ENCODE results near the gene NAV2.

NAV2 gene

DNA sequence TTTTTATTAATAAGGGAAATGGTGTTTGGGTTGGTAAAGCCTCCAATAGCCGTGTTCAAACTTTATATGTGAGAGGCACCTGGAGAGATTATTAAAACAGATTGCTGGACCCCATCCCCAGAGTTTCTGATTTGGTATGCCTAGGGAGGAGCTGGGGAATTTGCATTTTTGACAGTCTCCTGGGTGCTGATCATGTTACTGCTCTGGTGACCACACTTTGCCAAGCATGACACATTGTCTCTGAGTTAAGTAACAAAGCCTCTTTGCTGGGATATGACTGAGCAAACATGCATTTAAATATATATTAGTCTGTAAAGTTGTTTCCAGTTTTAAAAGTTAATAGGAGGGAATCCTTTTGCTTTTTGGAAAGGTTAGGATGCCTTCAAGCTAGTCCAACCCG is 140.4 kb downstream of the NAV2 start:
- Histone ChIP-seq H3K9ac (ENCODE audit: low read length) (no peak overlapping the region), H3K4me1 (ENCODE audit: control insufficient read depth, insufficient read depth, low read length) (no peaks in the 10 kb centered on the region), H3K36me3 (ENCODE audit: control insufficient read depth, insufficient read depth, low read length) (no peaks in the 10 kb centered on the region), H3K4me3 (ENCODE audit: low read length) (no peak overlapping the region), H3K27me3 (ENCODE audit: control insufficient read depth, insufficient read depth, low read length) (no peaks in the 10 kb centered on the region), H3K9me3 (ENCODE audit: control insufficient read depth, low read length) (no peaks in the 10 kb centered on the region)

DNA sequence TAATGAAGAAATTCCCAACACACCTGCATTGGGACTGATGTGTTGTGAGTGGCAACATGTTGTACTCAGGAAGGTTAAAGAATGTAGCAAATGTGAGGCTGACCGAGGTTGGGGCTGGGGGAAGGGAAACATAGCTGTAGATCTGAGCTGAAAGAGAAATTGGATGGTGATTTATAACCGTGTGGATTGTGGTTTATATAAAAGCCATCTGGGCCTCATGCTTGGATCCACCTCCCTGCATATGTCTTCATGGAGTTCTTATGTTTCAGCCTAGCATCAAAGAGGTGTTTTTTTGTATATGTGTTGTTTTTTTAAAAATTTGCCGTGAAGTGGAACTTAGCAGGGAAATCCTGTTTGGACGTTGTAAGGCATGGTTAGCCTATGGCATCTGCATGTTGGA is 141.3 kb downstream of the NAV2 start:
- no peaks in the 10 kb centered on the region for H3K27me3 ChIP-seq (ENCODE audit: control insufficient read depth, insufficient read depth, low read length)
- H3K4me1 ChIP-seq (ENCODE audit: control insufficient read depth, insufficient read depth, low read length) = no peaks in the 10 kb centered on the region
- no peaks in the 10 kb centered on the region for H3K36me3 ChIP-seq (ENCODE audit: control insufficient read depth, insufficient read depth, low read length)
- no peaks in the 10 kb centered on the region for H3K9me3 ChIP-seq (ENCODE audit: control insufficient read depth, low read length)
- no peak overlapping the region for H3K9ac ChIP-seq (ENCODE audit: low read length)
- H3K4me3 ChIP-seq (ENCODE audit: low read length) = no peak overlapping the region

DNA sequence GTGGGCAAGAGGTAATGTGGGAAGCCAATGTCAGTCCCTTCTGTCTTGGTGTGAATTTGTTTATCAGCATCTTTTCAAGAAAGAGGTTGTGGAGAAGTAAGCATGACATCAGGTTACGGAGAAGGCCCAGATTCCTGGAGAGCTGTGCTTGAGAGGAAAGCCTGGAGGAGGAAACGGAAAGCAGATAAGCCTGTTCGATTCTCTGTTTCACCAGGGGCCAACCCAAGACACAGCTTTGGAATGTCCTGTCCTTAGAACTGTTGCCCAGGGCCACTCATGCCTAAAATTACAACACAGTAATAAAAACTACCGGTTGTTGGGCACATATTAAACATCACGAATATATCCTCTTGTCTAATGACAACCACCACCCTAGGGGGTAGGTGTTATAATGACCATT is 148.5 kb downstream of the NAV2 start:
- H3K4me3 ChIP-seq (ENCODE audit: low read length) = no peak overlapping the region
- H3K9ac ChIP-seq (ENCODE audit: low read length) = no peak overlapping the region
- H3K9me3 ChIP-seq (ENCODE audit: control insufficient read depth, low read length) = no peaks in the 10 kb centered on the region
- H3K27me3 ChIP-seq (ENCODE audit: control insufficient read depth, insufficient read depth, low read length) = no peaks in the 10 kb centered on the region
- H3K36me3 ChIP-seq (ENCODE audit: control insufficient read depth, insufficient read depth, low read length) = no peaks in the 10 kb centered on the region
- H3K4me1 ChIP-seq (ENCODE audit: control insufficient read depth, insufficient read depth, low read length) = peaks cover 14% of the 10 kb centered on the region

DNA sequence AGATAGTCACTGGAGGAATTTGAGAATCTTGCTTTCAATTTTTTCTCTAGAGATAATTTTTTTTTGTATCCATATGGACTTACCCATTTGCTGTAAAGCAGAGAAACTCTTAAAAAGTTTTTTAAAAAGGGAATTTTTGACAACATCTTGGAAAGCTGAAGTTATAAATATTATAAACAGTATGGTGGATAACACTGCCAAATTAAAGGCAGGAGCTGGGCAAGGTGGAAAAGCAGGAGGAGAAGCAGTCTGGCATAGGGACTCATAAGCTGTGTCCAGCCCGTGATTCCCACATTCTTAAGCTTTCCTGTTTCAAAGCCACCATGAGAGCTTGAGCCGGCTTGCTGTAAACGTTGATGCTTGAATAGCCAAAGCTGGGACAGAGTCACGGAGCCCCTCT is 149.5 kb downstream of the NAV2 start:
- no peaks in the 10 kb centered on the region for H3K36me3 ChIP-seq (ENCODE audit: control insufficient read depth, insufficient read depth, low read length)
- H3K27me3 ChIP-seq (ENCODE audit: control insufficient read depth, insufficient read depth, low read length) = no peaks in the 10 kb centered on the region
- peaks cover 14% of the 10 kb centered on the region for H3K4me1 ChIP-seq (ENCODE audit: control insufficient read depth, insufficient read depth, low read length)
- no peak overlapping the region for H3K4me3 ChIP-seq (ENCODE audit: low read length)
- H3K9me3 ChIP-seq (ENCODE audit: control insufficient read depth, low read length) = no peaks in the 10 kb centered on the region
- H3K9ac ChIP-seq (ENCODE audit: low read length) = no peak overlapping the region

DNA sequence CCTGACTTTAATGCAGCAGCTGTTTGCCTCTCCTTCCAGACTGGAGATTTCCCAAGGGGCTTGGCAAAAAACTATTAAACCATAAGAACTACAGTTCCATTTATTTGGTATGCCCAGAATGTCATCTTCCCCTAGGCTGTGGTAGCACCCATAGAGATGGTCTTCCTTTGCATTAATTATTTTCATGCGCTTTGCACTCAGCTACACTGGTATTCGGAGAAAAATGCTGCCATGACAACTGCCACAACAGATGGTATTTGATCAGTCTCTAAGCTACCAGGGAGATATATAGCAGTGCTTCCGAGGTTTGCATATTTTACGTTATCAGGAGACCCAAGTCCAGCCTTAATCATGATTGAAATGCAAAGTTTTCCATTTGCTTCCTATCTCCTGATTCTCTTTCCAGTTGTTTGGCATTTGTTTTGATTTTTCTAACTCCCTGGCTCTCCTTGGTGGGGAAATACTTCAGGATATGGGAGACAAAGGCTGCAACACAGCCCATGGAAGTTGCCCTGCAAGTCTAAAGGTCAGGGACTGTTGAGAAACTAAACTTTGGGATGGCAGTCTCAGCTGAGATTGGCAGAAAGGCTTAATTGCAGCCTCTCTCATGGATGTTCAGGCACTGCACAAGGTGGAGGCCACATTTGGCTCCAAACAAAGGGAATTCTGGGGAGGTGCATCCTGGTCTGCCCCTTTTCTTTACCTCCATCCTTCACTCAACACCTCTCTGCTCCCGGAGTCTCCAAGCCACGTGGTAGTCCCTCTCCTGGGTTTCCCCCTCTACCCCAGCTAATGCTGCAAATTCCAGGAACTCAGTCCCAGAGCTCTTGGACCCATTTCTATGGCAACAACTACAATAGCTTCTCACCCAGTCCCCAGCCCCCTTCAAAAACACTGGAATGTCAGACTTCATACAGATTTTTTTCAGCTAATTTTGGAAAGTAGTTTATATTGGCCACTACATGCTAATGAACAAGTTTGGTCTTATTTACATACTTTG is 151.8 kb downstream of the NAV2 start:
- Histone ChIP-seq H3K9me3 (ENCODE audit: control insufficient read depth, low read length) (no peaks in the 10 kb centered on the region), H3K4me3 (ENCODE audit: low read length) (no peak overlapping the region), H3K9ac (ENCODE audit: low read length) (no peak overlapping the region), H3K4me1 (ENCODE audit: control insufficient read depth, insufficient read depth, low read length) (peaks cover 19% of the 10 kb centered on the region), H3K36me3 (ENCODE audit: control insufficient read depth, insufficient read depth, low read length) (no peaks in the 10 kb centered on the region), H3K27me3 (ENCODE audit: control insufficient read depth, insufficient read depth, low read length) (no peaks in the 10 kb centered on the region)

DNA sequence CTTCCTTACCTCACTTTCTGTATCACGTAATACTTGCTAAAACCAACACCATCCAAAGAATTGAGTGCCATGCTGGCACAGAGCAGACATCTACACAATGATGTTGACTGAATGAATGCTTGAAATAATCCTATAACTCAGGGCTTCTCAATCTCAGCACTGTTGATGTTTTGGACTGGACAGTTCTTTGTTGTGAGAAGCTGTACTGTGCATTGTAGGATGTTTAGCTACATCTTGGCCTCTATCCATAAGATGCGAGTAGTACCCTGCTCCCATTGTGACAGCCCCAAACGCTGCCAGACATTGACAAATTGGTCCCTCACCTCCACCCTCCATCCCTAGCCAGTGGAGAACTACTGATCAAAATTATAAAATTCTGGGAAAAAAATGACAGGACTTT is 153.4 kb downstream of the NAV2 start:
- Histone ChIP-seq H3K27me3 (ENCODE audit: control insufficient read depth, insufficient read depth, low read length) (no peaks in the 10 kb centered on the region), H3K4me3 (ENCODE audit: low read length) (no peak overlapping the region), H3K36me3 (ENCODE audit: control insufficient read depth, insufficient read depth, low read length) (no peaks in the 10 kb centered on the region), H3K9ac (ENCODE audit: low read length) (no peak overlapping the region), H3K9me3 (ENCODE audit: control insufficient read depth, low read length) (no peaks in the 10 kb centered on the region), H3K4me1 (ENCODE audit: control insufficient read depth, insufficient read depth, low read length) (peaks cover 19% of the 10 kb centered on the region)

DNA sequence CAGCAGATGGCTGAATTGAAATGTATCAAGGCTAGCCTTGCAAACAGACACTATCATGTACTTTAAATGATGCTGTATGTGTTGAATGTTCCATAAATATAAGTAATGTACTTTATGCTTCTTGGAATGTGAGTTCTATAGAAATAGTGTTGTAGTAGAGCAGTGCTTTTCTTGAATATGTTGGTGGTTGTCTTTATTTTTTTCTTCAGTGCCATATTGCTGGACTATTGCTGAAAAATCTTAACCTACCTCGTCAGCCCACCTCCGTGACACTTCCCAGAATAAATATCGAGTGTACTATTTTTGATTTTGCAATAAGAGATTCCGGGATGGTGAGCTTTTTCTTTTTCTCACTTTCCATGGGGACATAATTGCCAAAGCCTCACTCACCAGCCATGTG is 153.9 kb downstream of the NAV2 start:
- Histone ChIP-seq H3K9ac (ENCODE audit: low read length) (no peak overlapping the region), H3K9me3 (ENCODE audit: control insufficient read depth, low read length) (no peaks in the 10 kb centered on the region), H3K4me1 (ENCODE audit: control insufficient read depth, insufficient read depth, low read length) (peaks cover 19% of the 10 kb centered on the region), H3K27me3 (ENCODE audit: control insufficient read depth, insufficient read depth, low read length) (no peaks in the 10 kb centered on the region), H3K4me3 (ENCODE audit: low read length) (no peak overlapping the region), H3K36me3 (ENCODE audit: control insufficient read depth, insufficient read depth, low read length) (no peaks in the 10 kb centered on the region)

DNA sequence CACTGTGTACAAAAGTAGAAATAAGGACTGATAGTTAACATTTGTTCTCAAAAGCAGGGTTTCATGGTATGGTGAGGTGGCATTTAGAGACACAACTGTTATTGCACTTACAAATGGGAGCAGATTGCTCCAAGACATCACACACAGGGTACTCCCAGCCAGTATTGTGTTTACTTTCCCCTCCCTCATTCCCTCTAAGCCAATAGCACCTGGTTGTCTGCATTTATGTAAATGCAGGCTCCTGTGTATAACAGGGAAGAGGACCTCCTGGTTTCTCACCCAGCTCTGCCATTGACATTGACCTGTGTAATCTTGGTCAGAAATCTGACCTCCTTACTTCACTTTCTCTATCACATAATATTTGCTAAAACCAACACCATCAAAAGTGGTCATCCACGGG is 154.4 kb downstream of the NAV2 start:
- Histone ChIP-seq H3K9ac (ENCODE audit: low read length) (no peak overlapping the region), H3K9me3 (ENCODE audit: control insufficient read depth, low read length) (no peaks in the 10 kb centered on the region), H3K4me3 (ENCODE audit: low read length) (no peak overlapping the region), H3K27me3 (ENCODE audit: control insufficient read depth, insufficient read depth, low read length) (no peaks in the 10 kb centered on the region), H3K36me3 (ENCODE audit: control insufficient read depth, insufficient read depth, low read length) (no peaks in the 10 kb centered on the region), H3K4me1 (ENCODE audit: control insufficient read depth, insufficient read depth, low read length) (peaks cover 19% of the 10 kb centered on the region)

DNA sequence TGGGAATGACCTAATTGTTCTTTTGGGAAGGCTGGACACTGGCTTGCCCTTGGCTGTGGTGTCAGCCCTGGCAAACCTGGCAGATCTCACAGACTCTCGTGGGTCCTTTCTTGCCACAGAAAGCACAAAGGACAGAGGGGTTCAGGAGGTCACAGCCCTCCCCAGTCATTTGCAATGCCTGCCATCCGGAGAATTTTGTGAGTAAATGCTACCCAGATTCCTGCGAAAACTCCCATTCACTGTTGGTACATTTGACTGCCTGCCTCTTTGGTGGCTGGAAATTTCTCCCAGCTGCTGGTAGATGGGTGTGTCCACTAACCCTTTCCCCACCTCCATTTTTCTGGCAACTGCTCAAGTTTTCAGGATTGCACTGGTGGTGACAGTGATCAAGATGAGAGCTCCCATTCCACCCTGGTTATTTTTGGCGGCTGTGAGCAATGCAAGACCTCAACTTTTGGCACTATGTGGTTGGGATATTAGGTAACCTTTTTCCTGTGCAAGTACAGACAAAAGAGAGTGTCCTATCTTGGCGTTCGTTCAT is 155.7 kb downstream of the NAV2 start:
- Histone ChIP-seq H3K4me1 (ENCODE audit: control insufficient read depth, insufficient read depth, low read length) (peaks cover 19% of the 10 kb centered on the region), H3K4me3 (ENCODE audit: low read length) (no peak overlapping the region)

DNA sequence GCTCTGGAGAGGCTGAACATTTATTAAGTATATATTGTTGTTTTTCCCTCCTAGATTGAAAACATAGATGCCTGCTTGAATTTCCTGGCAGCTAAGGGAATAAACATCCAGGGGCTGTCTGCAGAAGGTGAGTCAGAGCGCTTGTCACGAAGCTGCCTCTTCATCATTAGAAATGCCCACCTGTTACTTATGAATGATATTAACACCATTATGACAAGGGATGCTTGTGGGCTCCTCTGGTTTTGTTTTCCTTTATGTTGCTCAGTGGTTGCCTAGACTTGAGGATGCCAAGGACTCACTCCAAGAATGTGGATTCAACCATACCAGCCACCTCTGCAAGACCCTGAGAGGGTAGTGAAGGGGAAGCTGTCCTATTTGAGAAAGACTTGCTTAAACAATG is 156.2 kb downstream of the NAV2 start:
- no peak overlapping the region for H3K4me3 ChIP-seq (ENCODE audit: low read length)
- no peaks in the 10 kb centered on the region for H3K9me3 ChIP-seq (ENCODE audit: control insufficient read depth, low read length)
- H3K36me3 ChIP-seq (ENCODE audit: control insufficient read depth, insufficient read depth, low read length) = no peaks in the 10 kb centered on the region

More for the DNA sequence above, 155.7 kb downstream of the NAV2 start:
- H3K27me3 ChIP-seq (ENCODE audit: control insufficient read depth, insufficient read depth, low read length) = no peaks in the 10 kb centered on the region
- no peaks in the 10 kb centered on the region for H3K36me3 ChIP-seq (ENCODE audit: control insufficient read depth, insufficient read depth, low read length)
- no peak overlapping the region for H3K9ac ChIP-seq (ENCODE audit: low read length)
- no peaks in the 10 kb centered on the region for H3K9me3 ChIP-seq (ENCODE audit: control insufficient read depth, low read length)

DNA sequence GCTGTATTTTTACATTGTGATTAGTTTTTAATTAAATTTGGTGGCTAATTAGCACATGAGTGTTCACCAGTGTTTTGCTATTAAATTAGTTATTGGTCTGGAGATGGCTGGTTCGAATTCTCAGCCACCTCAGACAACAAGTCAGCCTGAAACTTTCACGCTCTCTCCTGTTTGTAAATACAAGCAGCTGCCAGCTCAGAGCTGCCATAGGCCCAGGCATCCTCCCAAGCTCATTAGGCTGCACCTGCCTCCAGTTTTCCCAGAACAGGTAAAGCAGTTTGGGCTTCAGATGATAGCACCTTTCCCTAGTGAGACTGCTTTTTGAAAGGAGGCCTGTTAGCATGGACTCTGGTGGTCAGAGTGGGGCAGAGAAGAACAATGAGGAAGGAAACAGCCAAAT is 156.8 kb downstream of the NAV2 start:
- Histone ChIP-seq H3K9me3 (ENCODE audit: control insufficient read depth, low read length) (no peaks in the 10 kb centered on the region), H3K4me3 (ENCODE audit: low read length) (no peak overlapping the region), H3K36me3 (ENCODE audit: control insufficient read depth, insufficient read depth, low read length) (no peaks in the 10 kb centered on the region), H3K4me1 (ENCODE audit: control insufficient read depth, insufficient read depth, low read length) (peaks cover 13% of the 10 kb centered on the region), H3K9ac (ENCODE audit: low read length) (no peak overlapping the region), H3K27me3 (ENCODE audit: control insufficient read depth, insufficient read depth, low read length) (no peaks in the 10 kb centered on the region)

More for the DNA sequence above, 156.2 kb downstream of the NAV2 start:
- H3K27me3 ChIP-seq (ENCODE audit: control insufficient read depth, insufficient read depth, low read length) = no peaks in the 10 kb centered on the region
- H3K9ac ChIP-seq (ENCODE audit: low read length) = no peak overlapping the region
- peaks cover 19% of the 10 kb centered on the region for H3K4me1 ChIP-seq (ENCODE audit: control insufficient read depth, insufficient read depth, low read length)

DNA sequence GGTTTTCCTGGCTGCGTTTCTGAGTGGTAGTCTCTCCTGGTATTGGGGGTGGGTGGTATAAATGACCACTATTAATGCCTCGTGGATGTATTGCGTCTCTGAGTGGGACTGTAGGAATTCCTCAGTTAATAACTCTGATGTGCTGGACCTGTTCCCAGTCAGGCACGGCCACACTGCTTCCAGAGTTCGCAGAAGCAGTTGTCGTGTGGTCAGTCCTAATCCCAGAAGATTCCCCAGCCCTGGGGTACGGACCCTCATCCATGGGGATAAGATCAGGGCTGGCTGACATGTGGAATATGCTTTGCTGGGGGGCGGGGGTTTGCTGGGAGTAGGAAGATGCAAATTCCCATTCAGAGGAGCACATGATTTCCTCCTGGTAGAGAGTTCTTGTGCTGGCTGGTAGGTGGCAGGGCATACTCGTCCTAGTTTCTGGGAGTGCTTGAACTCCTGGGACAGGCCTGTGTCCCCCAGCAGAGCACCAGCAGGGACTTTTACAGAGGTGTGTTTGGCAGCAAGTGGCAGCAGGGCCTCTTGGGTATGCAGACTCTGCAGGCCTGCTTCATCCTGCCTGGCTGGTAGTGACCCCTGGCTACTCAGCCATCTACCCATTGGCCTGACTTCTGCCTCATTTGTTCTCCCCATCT is 157.4 kb downstream of the NAV2 start:
- no peak overlapping the region for H3K9ac ChIP-seq (ENCODE audit: low read length)
- H3K27me3 ChIP-seq (ENCODE audit: control insufficient read depth, insufficient read depth, low read length) = no peaks in the 10 kb centered on the region
- no peak overlapping the region for H3K4me3 ChIP-seq (ENCODE audit: low read length)
- peaks cover 7% of the 10 kb centered on the region for H3K4me1 ChIP-seq (ENCODE audit: control insufficient read depth, insufficient read depth, low read length)
- H3K36me3 ChIP-seq (ENCODE audit: control insufficient read depth, insufficient read depth, low read length) = no peaks in the 10 kb centered on the region
- H3K9me3 ChIP-seq (ENCODE audit: control insufficient read depth, low read length) = no peaks in the 10 kb centered on the region
